DMS53 (cell line): ENCODE measurements around the gene RSPH1.

Experiments
- DNase-seq: peaks from one replicate; lab custom pipeline; 2025; lab: John Stamatoyannopoulos, UW

The RSPH1 gene

GRCh38 chr21:42513151-42513984 is 17.3 kb upstream of the RSPH1 start, which contains the start of gene SLC37A1:
Gene SLC37A1 (plus strand): TSS chr21:42513852. CDS start chr21:42518455, 4,603 bp downstream.
- peak; percentile 69 for DNase-seq

- DNase-seq: no peak
Measured at GRCh38 chr21:42512346-42513034, 16.5 kb upstream of the RSPH1 start.

GRCh38 chr21:42509244-42509643 is 13.2 kb upstream of the RSPH1 start:
- no peak for DNase-seq

DNA sequence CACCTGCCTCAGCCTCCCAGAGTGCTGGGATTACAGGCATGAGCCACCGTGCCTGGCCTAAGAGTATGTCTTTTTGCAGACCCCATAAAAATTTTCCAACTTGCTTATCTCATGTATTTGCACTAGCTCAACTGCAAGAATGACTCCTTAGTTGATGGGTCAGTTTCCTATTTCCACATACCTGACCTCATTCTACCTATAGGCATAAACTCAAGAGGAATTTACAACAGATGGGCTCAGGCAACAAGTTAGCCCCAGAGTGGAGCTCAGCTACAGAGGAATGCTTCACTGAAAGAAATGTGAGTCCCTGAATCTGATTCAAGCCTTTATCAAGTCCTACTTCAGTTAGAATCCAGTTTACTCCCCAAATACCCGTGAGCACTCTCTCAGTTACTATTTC is 12.3 kb upstream of the RSPH1 start:
- no peak for DNase-seq

- DNase-seq: no peak
Measured at GRCh38 chr21:42507418-42507817, 11.4 kb upstream of the RSPH1 start.

DNA sequence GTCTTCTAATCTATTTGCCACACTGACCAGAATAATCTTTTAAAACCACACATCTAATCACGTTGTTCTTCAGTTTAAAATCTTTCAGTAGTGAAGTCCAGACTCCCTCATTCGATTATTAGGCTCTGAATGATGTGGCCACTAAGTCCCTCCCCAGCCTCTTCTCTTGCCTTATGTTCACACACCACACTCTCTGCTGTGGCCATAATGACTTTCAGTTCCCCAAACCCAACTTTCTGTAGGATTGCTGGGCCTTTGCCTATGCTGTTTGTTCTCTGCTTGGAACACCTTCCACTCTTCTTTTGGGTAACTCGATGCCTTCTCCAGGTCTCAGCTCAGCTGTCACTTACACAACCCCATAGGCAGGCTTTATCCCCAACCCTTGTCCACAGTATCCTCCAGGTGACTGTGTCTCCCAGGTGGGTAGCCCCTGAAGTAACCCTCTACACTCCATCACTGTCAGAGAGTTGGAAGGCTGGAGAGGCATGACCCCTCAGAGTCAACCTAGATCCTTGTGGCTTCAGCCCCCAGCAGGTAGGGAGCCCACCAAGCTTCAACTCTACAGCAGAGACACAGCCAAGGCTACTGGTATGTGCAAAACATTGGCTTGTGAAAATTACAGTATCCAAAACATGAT is 9.2 kb upstream of the RSPH1 start:
- no peak for DNase-seq

DNA sequence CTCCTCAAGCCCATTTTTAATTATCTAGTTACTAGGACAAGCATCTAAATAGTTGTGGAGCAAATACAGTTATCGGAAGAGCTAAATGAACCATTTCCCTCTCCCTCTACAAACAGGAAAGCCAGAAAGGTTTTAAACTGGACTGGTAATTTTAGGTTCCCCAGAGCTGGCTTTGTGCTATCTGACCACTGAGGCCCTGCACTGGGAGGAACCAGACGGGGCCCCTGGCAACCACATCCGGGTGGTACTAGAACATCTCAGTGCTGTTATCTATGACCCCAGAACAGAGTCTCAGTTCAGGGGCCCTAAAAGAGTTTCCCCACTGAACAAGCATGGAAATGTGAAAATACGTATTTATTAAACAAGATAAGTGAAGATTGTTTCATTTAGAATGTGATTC is 7.7 kb upstream of the RSPH1 start:
- no peak for DNase-seq

DNA sequence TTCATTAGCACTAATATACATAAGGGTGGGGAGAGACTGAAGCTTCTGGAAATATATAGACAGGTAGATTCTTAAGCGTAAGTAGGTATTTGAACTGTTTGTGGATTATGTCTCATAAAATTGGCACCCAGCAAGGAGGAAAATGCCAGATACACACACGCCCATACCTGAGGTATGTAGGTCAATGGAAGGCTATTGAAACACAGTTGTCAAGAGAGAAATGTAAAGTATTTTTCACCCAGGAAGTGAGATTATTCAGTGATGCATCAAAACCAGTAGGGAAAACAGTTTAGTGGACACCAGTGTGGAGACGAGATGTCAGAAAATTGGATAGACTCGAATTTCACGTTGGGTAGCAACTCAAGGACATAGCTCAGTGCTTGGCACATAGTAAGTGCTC is 4.7 kb upstream of the RSPH1 start:
- no peak for DNase-seq

DNA sequence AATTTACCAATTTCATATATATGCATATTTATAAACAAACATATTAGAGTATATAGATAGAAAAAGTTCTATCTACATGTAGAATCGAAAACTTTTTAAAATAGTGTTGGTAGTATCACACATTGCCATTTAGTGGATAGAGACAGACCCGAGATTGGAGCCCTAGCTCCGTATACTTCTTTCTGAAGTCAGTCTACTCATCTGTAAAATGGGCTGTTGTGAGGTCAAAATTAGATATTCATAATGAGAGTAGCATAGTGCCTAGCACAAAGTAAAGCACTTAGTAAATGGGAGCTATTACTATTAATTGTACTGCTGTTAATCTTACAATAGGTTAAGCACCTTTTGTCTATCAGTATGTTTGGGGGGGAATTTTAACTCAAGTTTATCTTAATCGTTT is 4.2 kb upstream of the RSPH1 start:
- DNase-seq: no peak

- peak; percentile 9 for DNase-seq
Measured at GRCh38 chr21:42499444-42500112, 3.6 kb upstream of the RSPH1 start.

DNA sequence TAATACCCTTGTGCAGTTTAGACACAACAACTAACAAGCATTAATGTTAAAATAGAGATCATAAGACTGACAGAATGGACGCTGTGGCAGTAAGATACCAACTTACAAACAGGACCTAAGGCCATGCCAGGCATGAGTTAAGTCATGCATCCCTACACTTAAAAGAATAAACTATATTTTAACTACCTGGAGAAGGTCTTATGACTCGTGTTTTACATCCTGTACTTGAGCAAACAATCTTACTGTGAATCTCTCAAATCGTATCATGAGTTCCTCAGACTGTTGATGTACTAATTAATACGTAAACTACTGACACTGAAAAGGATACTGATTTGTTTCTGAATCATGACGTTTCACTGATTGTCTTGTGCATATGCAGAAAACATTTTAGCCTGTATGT is 2.0 kb upstream of the RSPH1 start:
- DNase-seq: no peak

DNA sequence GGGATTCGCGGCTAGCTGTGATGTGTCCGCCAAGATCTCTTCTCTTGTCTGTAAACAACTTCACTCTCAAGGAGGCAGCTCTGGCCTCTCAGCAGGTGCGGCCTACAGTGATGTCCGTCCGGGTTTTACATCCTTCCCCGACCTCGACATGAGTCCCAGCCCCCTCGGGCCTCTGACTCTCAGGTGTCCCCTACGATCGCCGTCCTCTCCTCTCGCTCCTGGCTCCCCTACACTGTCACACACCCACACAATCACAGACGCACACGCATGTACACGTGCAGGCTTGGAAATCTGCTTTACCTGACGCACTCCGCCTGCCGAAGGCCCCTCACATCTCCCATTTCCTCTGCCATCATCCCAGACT is 797 bp upstream of the RSPH1 start:
- DNase-seq: peak; percentile 74

DNA sequence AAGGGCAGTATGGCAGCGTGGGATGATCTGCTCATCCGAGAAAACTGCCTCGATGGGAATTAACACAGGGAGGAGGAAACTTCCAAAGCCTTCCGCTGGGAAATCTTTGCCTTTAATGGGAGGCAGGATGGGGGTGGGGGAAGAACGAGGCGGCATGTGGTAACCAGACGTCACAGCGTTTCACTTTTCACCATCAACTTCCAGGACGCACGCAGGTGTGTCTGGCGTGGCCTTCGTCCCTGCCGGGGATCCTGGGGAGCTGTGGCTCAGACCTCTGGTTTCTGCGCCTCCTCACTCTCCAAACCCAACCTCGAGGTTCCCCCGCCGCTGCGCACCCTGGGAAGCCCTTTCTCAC is 282 bp downstream of the RSPH1 start:
- peak; percentile 80 for DNase-seq

DNA sequence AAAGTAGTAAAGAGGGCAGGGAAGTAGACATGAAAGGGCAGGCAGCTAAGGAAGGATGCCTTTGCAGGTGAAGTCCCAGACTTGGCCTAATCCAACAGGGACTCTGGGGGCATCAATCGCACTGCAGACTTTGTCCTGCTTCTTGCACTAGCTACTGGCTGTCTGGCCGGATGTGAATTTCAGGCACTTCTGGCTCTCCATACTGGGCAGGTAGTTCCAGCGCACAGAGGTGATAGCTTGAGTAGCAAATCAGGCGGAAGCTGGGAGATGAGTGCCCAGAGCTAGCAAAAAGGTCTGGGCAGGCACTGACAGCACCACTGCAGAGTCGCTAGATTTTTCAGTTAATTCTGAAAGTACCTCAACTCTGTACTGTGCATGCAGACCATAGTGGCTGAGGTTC is 997 bp downstream of the RSPH1 start:
- no peak for DNase-seq

GRCh38 chr21:42493109-42494060 is 2.6 kb downstream of the RSPH1 start:
- DNase-seq: no peak

DNA sequence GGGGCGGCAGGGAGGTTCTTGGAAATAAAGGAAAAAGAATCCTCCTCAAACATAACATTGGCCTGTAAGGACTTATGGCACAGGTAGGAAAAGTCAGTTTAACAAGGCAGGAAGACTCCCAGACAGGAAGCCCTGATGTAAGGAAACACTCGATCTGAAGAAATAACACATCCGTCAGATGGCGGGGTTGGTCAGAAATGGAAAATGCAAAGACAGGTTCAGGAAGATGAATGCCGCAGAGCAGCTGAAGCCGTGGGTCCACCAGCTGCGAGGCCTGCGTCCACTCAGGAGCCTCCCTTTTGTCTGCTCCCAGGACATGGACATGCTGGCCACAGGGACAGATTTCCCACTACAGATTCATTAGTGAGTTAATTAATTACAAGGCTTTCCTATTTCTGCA is 3.8 kb downstream of the RSPH1 start:
- DNase-seq: no peak

GRCh38 chr21:42491328-42491727 is 4.7 kb downstream of the RSPH1 start:
- no peak for DNase-seq

- DNase-seq: no peak
Measured at GRCh38 chr21:42490720-42491119, 5.3 kb downstream of the RSPH1 start.

- DNase-seq: no peak
Measured at GRCh38 chr21:42489991-42490390, 6.0 kb downstream of the RSPH1 start.

DNA sequence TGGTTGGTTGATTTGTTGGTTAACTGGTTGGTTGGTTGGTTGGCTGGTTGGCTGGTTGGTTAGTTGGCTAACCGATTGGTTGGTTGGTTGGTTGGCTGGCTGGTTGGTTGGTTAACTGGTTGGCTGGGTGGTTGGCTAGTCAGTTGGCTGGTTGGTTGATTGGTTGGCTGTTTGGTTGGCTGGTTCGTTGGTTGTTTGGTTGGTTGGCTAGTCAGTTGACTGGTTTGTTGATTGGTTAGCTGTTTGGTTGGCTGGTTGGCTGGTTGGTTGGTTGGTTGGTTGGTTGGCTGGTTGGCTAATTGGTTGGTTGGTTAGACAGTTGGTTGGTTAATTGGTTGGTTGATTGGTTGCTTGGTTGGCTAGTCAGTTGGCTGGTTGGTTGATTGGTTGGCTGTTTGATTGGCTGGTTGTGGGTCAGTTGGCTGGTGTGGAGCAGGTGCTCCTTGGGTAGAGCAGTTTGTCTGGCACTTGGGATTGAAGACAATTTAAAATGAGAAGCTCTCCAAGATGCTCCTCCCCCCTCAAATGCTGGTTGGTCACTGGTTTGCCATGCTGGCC is 6.9 kb downstream of the RSPH1 start:
- no peak for DNase-seq

GRCh38 chr21:42486531-42486930 is 9.5 kb downstream of the RSPH1 start:
- DNase-seq: no peak
